PC-3 (cell line): ENCODE data around the gene VPS35L. TPM values are rescaled to one million over a fixed set of nuclear protein-coding genes. Genes with fewer than 3 reads are reported as not detected.

Source experiments
- ATAC-seq: fragments of 200-7000 bp; cut with Tn5 transposase; 2 replicates; pipeline ENCODE4 v1.9.1; 2020; ENCODE audit warnings: mild to moderate bottlenecking, moderate library complexity
- BruUV-seq: library from RNA; stranded (reverse); fragments of 400-500 nt; replicated peaks from 2 replicates; lab custom pipeline; 2021; lab: Mats Ljungman, UMichigan
- CTCF ChIA-PET: fragments of 300-600 bp; sonication (Branson Sonifier 250); formaldehyde crosslinking; loops from one replicate; lab custom pipeline; 2022; ENCODE audit warnings: antibody characterized with exemption; lab: Charles Lee
- POLR2A ChIA-PET: fragments of 300-600 bp; sonication (Branson Sonifier 250); formaldehyde crosslinking; loops from one replicate; lab custom pipeline; 2022; ENCODE audit warnings: antibody characterized with exemption; ENCODE audit not compliant: unreplicated experiment; lab: Charles Lee
- DNase-seq: peaks from one replicate; pipeline ENCODE4 v3.0.0-alpha.2; 2015
- H2AFZ ChIP-seq: fragments of 300-600 bp; sonication (generic); 2 replicates; pipeline ENCODE4 v1.6.0; 2016; ENCODE audit warnings: antibody characterized with exemption, low read length
- H3F3A ChIP-seq: fragments of 300-600 bp; sonication (generic); one replicate; pipeline ENCODE4 v1.6.0; 2017; ENCODE audit warnings: antibody characterized with exemption, low read length, control low read depth, mild to moderate bottlenecking; ENCODE audit not compliant: unreplicated experiment
- H3K27ac ChIP-seq: fragments of 300-600 bp; sonication (generic); 2 replicates; pipeline ENCODE4 v1.5.1; 2016; ENCODE audit warnings: mild to moderate bottlenecking, low read length
- H3K27me3 ChIP-seq: fragments of 300-600 bp; sonication (generic); 2 replicates; pipeline ENCODE4 v1.6.1; 2016; ENCODE audit warnings: low read length, mixed read lengths
- H3K36me3 ChIP-seq: fragments of 300-600 bp; sonication (generic); 2 replicates; pipeline ENCODE4 v1.6.1; 2016; ENCODE audit warnings: low read depth, mixed run types, low read length, mixed read lengths
- H3K4me1 ChIP-seq: fragments of 300-600 bp; sonication (generic); 2 replicates; pipeline ENCODE4 v1.5.1; 2016; ENCODE audit warnings: low read length; ENCODE audit not compliant: insufficient read depth
- H3K4me2 ChIP-seq: fragments of 300-600 bp; sonication (generic); 2 replicates; pipeline ENCODE4 v1.6.0; 2016; ENCODE audit warnings: low read length
- H3K4me3 ChIP-seq: fragments of 300-600 bp; sonication (generic); 2 replicates; pipeline ENCODE4 v1.5.1; 2016; ENCODE audit warnings: mild to moderate bottlenecking, low read length, mixed read lengths
- H3K79me2 ChIP-seq: fragments of 300-600 bp; sonication (generic); 2 replicates; pipeline ENCODE4 v1.6.1; 2017; ENCODE audit warnings: low read length, mixed read lengths
- H3K9ac ChIP-seq: fragments of 300-600 bp; sonication (generic); 2 replicates; pipeline ENCODE4 v1.6.0; 2016; ENCODE audit warnings: mild to moderate bottlenecking, low read length
- H3K9me2 ChIP-seq: fragments of 300-600 bp; sonication (generic); replicated peaks from 2 replicates; pipeline ENCODE4 v1.6.1; 2016; ENCODE audit warnings: mixed run types, low read length, mixed read lengths
- H3K9me3 ChIP-seq: fragments of 300-600 bp; sonication (generic); 2 replicates; pipeline ENCODE4 v1.6.1; 2016; ENCODE audit warnings: low read length, mixed read lengths
- H4K20me1 ChIP-seq: fragments of 300-600 bp; sonication (generic); 2 replicates; pipeline ENCODE4 v1.6.1; 2016; ENCODE audit warnings: low read length, mixed read lengths
- CTCF ChIP-seq: fragments of 300-600 bp; sonication (generic); conservative IDR thresholded peaks from 2 replicates; pipeline ENCODE4 v1.5.1; 2017; ENCODE audit warnings: antibody characterized with exemption, low read depth, mild to moderate bottlenecking, low read length
- EZH2 ChIP-seq: fragments of 300-600 bp; sonication (generic); IDR thresholded peaks from one replicate; pipeline ENCODE4 v1.6.1; 2017; ENCODE audit warnings: antibody characterized with exemption, mild to moderate bottlenecking, low read length; ENCODE audit not compliant: unreplicated experiment
- EZH2phosphoT487 ChIP-seq: fragments of 300-600 bp; sonication (generic); IDR thresholded peaks from 2 replicates; pipeline ENCODE4 v1.6.1; 2018; ENCODE audit warnings: mild to moderate bottlenecking, antibody characterized with exemption, low read length, borderline replicate concordance
- intact Hi-C: fragments of 100-400 bp; cut with micrococcal nuclease; formaldehyde crosslinking; loops from 2 replicates; pipeline ENCODE4 v1.9.0; 2023
- total RNA-seq: library from RNA; depleted of rRNA; stranded (reverse); fragments of >200 nt; gene quantifications from 2 replicates; pipeline ENCODE4 v1.2.3, GENCODE V29; 2014

The VPS35L gene
- total RNA-seq, 1 experiment from 2014 or later, result 2.9 TPM

- Histone ChIP-seq H3K79me2 (no peaks in the 10 kb centered on the region), H3K36me3 (no peaks in the 10 kb centered on the region), H3K9me3 (no peaks in the 10 kb centered on the region), H4K20me1 (no peaks in the 10 kb centered on the region), H3K4me1 (peaks cover 3% of the 10 kb centered on the region; the same call in 1 of the 2 replicates), H3K9me2 (no peaks in the 10 kb centered on the region), H3K4me2 (no peak overlapping the region), H3F3A (no peaks in the 10 kb centered on the region), H3K4me3 (no peak overlapping the region), H3K27me3 (no peaks in the 10 kb centered on the region), H3K9ac (no peak overlapping the region), H2AFZ (no peak overlapping the region), H3K27ac (no peak overlapping the region)
- no peak for DNase-seq
- CTCF ChIA-PET, result interaction anchor here (0.6 kb wide), 1 partner anchor 502 kb away, joined by 3 read pairs; no protein-coding TSS in a partner anchor
- BruUV-seq, result no TSS peak
- no peak for ATAC-seq
- POLR2A ChIA-PET, result no interaction called here
- intact Hi-C loops, result no loop called here
- no peak for TF ChIP-seq EZH2phosphoT487
- TF ChIP-seq EZH2, result no peak
- no peak for TF ChIP-seq CTCF
These were observed 126.1 kb downstream of the VPS35L start for GRCh38 chr16:19681637-19682036.

GRCh38 chr16:19683453-19684236, 128.1 kb downstream of the VPS35L start:
- Histone ChIP-seq H3K27me3 (no peaks in the 10 kb centered on the region), H3K4me2 (no peak overlapping the region), H3K36me3 (no peaks in the 10 kb centered on the region), H3K9me3 (no peaks in the 10 kb centered on the region), H3K9ac (no peak overlapping the region), H3K4me3 (no peak overlapping the region), H3K79me2 (no peaks in the 10 kb centered on the region), H3K9me2 (no peaks in the 10 kb centered on the region), H3K4me1 (peaks cover 3% of the 10 kb centered on the region; the same call in 1 of the 2 replicates), H2AFZ (no peak overlapping the region), H4K20me1 (no peaks in the 10 kb centered on the region), H3F3A (no peaks in the 10 kb centered on the region), H3K27ac (no peak overlapping the region)
- POLR2A ChIA-PET, result no interaction called here
- no peak for ATAC-seq
- CTCF ChIA-PET, result no interaction called here
- BruUV-seq, result no TSS peak
- no peak for DNase-seq
- no peak for TF ChIP-seq CTCF
- TF ChIP-seq EZH2phosphoT487, result no peak
- TF ChIP-seq EZH2, result no peak
- intact Hi-C loops, result no loop called here

GRCh38 chr16:19685176-19685575, 129.7 kb downstream of the VPS35L start:
- POLR2A ChIA-PET, result no interaction called here
- H3K36me3 ChIP-seq, result no peaks in the 10 kb centered on the region
- no peaks in the 10 kb centered on the region for H3K79me2 ChIP-seq
- H3K9me2 ChIP-seq, result no peaks in the 10 kb centered on the region
- H3K4me1 ChIP-seq, result peaks cover 3% of the 10 kb centered on the region; the same call in 1 of the 2 replicates
- TF ChIP-seq EZH2phosphoT487 (no peak), CTCF (no peak), EZH2 (no peak)
- H3K27me3 ChIP-seq, result no peaks in the 10 kb centered on the region
- DNase-seq, result no peak
- no peak for ATAC-seq
- no peaks in the 10 kb centered on the region for H4K20me1 ChIP-seq
- no peak overlapping the region for H3K4me2 ChIP-seq
- no TSS peak for BruUV-seq
- H3K9ac ChIP-seq, result no peak overlapping the region
- H3K27ac ChIP-seq, result no peak overlapping the region
- intact Hi-C loops, result no loop called here
- no peak overlapping the region for H3K4me3 ChIP-seq
- H2AFZ ChIP-seq, result no peak overlapping the region
- no peaks in the 10 kb centered on the region for H3K9me3 ChIP-seq
- no peaks in the 10 kb centered on the region for H3F3A ChIP-seq
- CTCF ChIA-PET, result no interaction called here
